ENCODE results near the gene MAN2C1.

DNA sequence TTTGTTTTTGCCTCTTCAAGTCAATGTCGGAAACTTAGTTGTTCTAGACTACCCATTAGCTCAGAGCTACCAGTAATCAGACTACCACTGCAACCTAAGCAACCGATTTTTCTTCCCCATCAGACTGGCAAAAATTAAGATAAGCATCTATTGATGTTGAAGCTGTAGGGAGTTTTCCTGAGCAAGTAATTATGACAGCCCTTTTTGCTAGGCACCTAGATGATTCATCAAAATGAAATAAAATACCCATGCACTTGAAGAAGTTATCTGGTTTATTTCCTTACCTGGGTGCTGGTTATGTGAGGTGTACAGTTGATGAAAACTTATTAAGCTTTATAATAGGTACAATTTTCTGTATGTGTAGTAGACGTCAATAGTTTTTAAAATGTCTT, 33.1 kb downstream of the MAN2C1 start:
- TF ChIP-seq, protein P1, sequence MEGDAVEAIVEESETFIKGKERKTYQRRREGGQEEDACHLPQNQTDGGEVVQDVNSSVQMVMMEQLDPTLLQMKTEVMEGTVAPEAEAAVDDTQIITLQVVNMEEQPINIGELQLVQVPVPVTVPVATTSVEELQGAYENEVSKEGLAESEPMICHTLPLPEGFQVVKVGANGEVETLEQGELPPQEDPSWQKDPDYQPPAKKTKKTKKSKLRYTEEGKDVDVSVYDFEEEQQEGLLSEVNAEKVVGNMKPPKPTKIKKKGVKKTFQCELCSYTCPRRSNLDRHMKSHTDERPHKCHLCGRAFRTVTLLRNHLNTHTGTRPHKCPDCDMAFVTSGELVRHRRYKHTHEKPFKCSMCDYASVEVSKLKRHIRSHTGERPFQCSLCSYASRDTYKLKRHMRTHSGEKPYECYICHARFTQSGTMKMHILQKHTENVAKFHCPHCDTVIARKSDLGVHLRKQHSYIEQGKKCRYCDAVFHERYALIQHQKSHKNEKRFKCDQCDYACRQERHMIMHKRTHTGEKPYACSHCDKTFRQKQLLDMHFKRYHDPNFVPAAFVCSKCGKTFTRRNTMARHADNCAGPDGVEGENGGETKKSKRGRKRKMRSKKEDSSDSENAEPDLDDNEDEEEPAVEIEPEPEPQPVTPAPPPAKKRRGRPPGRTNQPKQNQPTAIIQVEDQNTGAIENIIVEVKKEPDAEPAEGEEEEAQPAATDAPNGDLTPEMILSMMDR (IDR thresholded peaks at IDR 0.05; ENCODE audit: low read depth, low read length) = no peak
- no peak for TF ChIP-seq EZH2phosphoT487 (IDR thresholded peaks at IDR 0.05; ENCODE audit: low read depth)
